A673 (cell line): ENCODE data around the gene L3HYPDH. TPM values are rescaled to one million over a fixed set of nuclear protein-coding genes. Genes with fewer than 3 reads are reported as not detected.
A peak's percentile ranks its signal among the peaks of the same experiment; 100 is the strongest.

Experiments used
- BruUV-seq: library from RNA; stranded (reverse); fragments of 400-500 nt; replicated peaks from 2 replicates; lab custom pipeline; 2021; lab: Mats Ljungman, UMichigan
- CTCF ChIA-PET: fragments of 300-600 bp; sonication (Branson Sonifier 250); formaldehyde crosslinking; loops from one replicate; lab custom pipeline; 2022; ENCODE audit warnings: antibody characterized with exemption; lab: Charles Lee
- POLR2A ChIA-PET: fragments of 300-600 bp; sonication (Branson Sonifier 250); formaldehyde crosslinking; loops from one replicate; lab custom pipeline; 2022; ENCODE audit warnings: antibody characterized with exemption; ENCODE audit not compliant: low non-redundant PET; lab: Charles Lee
- DNase-seq: peaks from one replicate; pipeline ENCODE4 v3.0.0-alpha.2; 2015; ENCODE audit warnings: low spot score
- H3K27ac ChIP-seq: fragments of 200-600 bp; sonication (generic); 2 replicates; pipeline ENCODE4 v1.5.1; 2016; ENCODE audit warnings: mixed run types, low read depth, mild to moderate bottlenecking, mixed read lengths, antibody characterized with exemption, low read length; ENCODE audit not compliant: poor library complexity, severe bottlenecking
- H3K27me3 ChIP-seq: fragments of 200-600 bp; sonication (generic); replicated peaks from 2 replicates; pipeline ENCODE4 v1.6.1; 2017; ENCODE audit warnings: mixed run types, low read depth, mild to moderate bottlenecking, mixed read lengths, antibody characterized with exemption, low read length; ENCODE audit not compliant: insufficient read depth, poor library complexity
- H3K36me3 ChIP-seq: fragments of 200-600 bp; sonication (generic); 2 replicates; pipeline ENCODE4 v1.6.1; 2016; ENCODE audit warnings: mixed run types, mild to moderate bottlenecking, mixed read lengths, antibody characterized with exemption, low read length; ENCODE audit not compliant: insufficient read depth, poor library complexity, severe bottlenecking
- H3K4me1 ChIP-seq: fragments of 200-600 bp; sonication (generic); 2 replicates; pipeline ENCODE4 v1.6.1; 2017; ENCODE audit warnings: mixed run types, mild to moderate bottlenecking, mixed read lengths, antibody characterized with exemption, low read length; ENCODE audit not compliant: insufficient read depth, poor library complexity, severe bottlenecking
- H3K4me3 ChIP-seq: fragments of 200-600 bp; sonication (generic); 2 replicates; pipeline ENCODE4 v1.5.1; 2016; ENCODE audit warnings: low read depth, mixed run types, mild to moderate bottlenecking, mixed read lengths, low read length; ENCODE audit not compliant: poor library complexity, severe bottlenecking
- H3K9me3 ChIP-seq: fragments of 200-600 bp; sonication (generic); 2 replicates; pipeline ENCODE4 v1.6.1; 2016; ENCODE audit warnings: mixed run types, low read depth, mild to moderate bottlenecking, mixed read lengths, antibody characterized with exemption, low read length; ENCODE audit not compliant: poor library complexity, severe bottlenecking
- CTCF ChIP-seq: fragments of 300-800, 200-600 bp; sonication (generic); conservative IDR thresholded peaks from 2 replicates; pipeline ENCODE4 v1.5.1; 2017; ENCODE audit warnings: low read depth, mild to moderate bottlenecking, antibody characterized with exemption, low read length, moderate library complexity, mixed read lengths
- EZH2 ChIP-seq: fragments of 200-600 bp; sonication (generic); IDR thresholded peaks from 2 replicates; pipeline ENCODE4 v1.6.1; 2017; ENCODE audit warnings: borderline replicate concordance, low read depth, mild to moderate bottlenecking, mixed read lengths, antibody characterized with exemption, low read length; ENCODE audit not compliant: poor library complexity, severe bottlenecking
- intact Hi-C: fragments of 100-400 bp; cut with micrococcal nuclease; formaldehyde crosslinking; loops from one replicate; pipeline ENCODE4 v1.10.0; 2022; ENCODE audit not compliant: unreplicated experiment
- total RNA-seq: library from RNA; stranded (reverse); gene quantifications from 2 replicates; pipeline ENCODE4 v1.2.3, GENCODE V29; 2021

The L3HYPDH gene
- total RNA-seq, 1 experiment from 2014 or later, result 31.9 TPM

- BruUV-seq, result no TSS peak
- TF ChIP-seq CTCF, result no peak
- TF ChIP-seq EZH2, result no peak
- no peak overlapping the region for H3K4me3 ChIP-seq
- no peak overlapping the region for H3K27ac ChIP-seq
- no peaks in the 10 kb centered on the region for H3K9me3 ChIP-seq
- ChIA-PET CTCF (no interaction called here), POLR2A (no interaction called here)
- peak; percentile 4 for DNase-seq
- H3K4me1 ChIP-seq, result no peaks in the 10 kb centered on the region
- intact Hi-C loops, result loop anchor here (10.0 kb wide), 1 partner anchor 941 kb away; no protein-coding TSS in a partner anchor
- no peaks in the 10 kb centered on the region for H3K36me3 ChIP-seq
- H3K27me3 ChIP-seq, result no peaks in the 10 kb centered on the region
These were observed 28.8 kb downstream of the L3HYPDH start for GRCh38 chr14:59455411-59455810.

DNA sequence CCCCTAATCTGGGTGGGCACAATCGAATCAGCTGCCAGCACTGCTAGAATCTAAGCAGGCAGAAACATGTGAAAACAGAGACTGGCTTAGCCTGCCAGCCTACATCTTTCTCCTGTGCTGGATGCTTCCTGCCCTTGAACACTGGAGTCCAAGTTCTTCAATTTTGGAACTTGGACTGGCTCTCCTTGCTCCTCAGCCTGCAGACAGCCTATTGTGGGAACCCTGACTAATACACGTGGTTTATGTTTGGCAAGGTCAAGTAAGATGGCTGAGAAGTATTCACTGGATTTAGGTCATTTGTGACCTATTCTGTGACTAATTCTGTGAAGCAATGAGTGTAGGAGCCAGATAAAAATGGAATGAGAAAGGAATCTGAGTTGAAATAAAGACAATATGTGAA, 30.1 kb downstream of the L3HYPDH start:
- Histone ChIP-seq H3K36me3 (no peaks in the 10 kb centered on the region), H3K4me3 (no peak overlapping the region), H3K9me3 (no peaks in the 10 kb centered on the region), H3K4me1 (no peaks in the 10 kb centered on the region), H3K27ac (no peak overlapping the region), H3K27me3 (no peaks in the 10 kb centered on the region)
- intact Hi-C loops, result loop anchor here (10.0 kb wide), 1 partner anchor 939 kb away; no protein-coding TSS in a partner anchor
- no peak for DNase-seq
- BruUV-seq, result no TSS peak
- no peak for TF ChIP-seq EZH2
- no peak for TF ChIP-seq CTCF
- POLR2A ChIA-PET, result no interaction called here
- CTCF ChIA-PET, result no interaction called here

DNA sequence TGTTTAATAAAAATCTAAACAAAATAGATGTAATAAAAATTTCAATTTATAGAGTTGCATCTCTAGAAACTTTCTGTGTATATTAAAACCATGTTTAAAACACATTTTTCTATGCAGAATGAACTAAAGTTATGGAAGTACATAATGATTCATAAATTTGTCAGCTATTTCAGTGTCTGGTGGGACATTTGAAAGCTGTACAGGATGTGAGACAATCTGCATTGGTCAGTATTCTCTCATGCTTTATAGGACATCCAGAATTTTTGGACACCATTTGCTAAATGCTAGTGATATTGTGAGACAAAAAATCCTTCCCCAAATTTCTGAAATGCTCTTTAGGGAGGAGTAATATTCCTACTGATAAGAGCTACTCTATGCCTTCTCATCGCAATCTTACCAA, 32.4 kb downstream of the L3HYPDH start:
- no TSS peak for BruUV-seq
- no peak overlapping the region for H3K27ac ChIP-seq
- no peak for DNase-seq
- intact Hi-C loops, result loop anchor here (10.0 kb wide), 1 partner anchor 937 kb away; no protein-coding TSS in a partner anchor
- no peaks in the 10 kb centered on the region for H3K4me1 ChIP-seq
- TF ChIP-seq CTCF (no peak), EZH2 (no peak)
- CTCF ChIA-PET, result no interaction called here
- no peaks in the 10 kb centered on the region for H3K9me3 ChIP-seq
- H3K4me3 ChIP-seq, result no peak overlapping the region
- POLR2A ChIA-PET, result interaction anchor here (0.6 kb wide), 1 partner anchor 386 kb away, joined by 3 read pairs; no protein-coding TSS in a partner anchor
- no peaks in the 10 kb centered on the region for H3K27me3 ChIP-seq
- no peaks in the 10 kb centered on the region for H3K36me3 ChIP-seq
